Type B pancreatic cell (in vitro differentiated cells): ENCODE results near the gene AIG1. TPM values are rescaled to one million over a fixed set of nuclear protein-coding genes. Genes with fewer than 3 reads are reported as not detected.
"Not testable (repeated sequence)": the region's sequence is repeated elsewhere in the genome, so short reads cannot be mapped to it uniquely, and the experiment has no call there.

Experiments used
- DNase-seq: peaks from one replicate; pipeline ENCODE4 v3.0.0; 2021; ENCODE audit warnings: mixed read lengths; ENCODE audit not compliant: unreplicated experiment; ENCODE audit errors: extremely low spot score
- H3K27ac Mint-ChIP-seq: 2 replicates; pipeline ENCODE4 v1.8.0; 2021; ENCODE audit warnings: mild to moderate bottlenecking, mixed read lengths
- H3K27me3 Mint-ChIP-seq: 2 replicates; pipeline ENCODE4 v1.8.0; 2021; ENCODE audit warnings: mixed read lengths
- H3K36me3 Mint-ChIP-seq: 2 replicates; pipeline ENCODE4 v1.8.0; 2021; ENCODE audit warnings: mixed read lengths
- H3K4me1 Mint-ChIP-seq: one replicate; pipeline ENCODE4 v1.8.0; 2021; ENCODE audit warnings: mixed read lengths; ENCODE audit not compliant: unreplicated experiment
- H3K4me3 Mint-ChIP-seq: 2 replicates; pipeline ENCODE4 v1.8.0; 2021; ENCODE audit warnings: mild to moderate bottlenecking, mixed read lengths
- H3K9me3 Mint-ChIP-seq: 2 replicates; pipeline ENCODE4 v1.8.0; 2021; ENCODE audit warnings: mixed read lengths
- total RNA-seq: library from RNA; stranded (reverse); gene quantifications from 2 replicates; pipeline ENCODE4 v1.2.1, GENCODE V29; 2021; ENCODE audit warnings: low replicate concordance
- TF ChIP-seq, protein P1 (sequence below): fragments of 200-600 bp; sonication (generic); conservative IDR thresholded peaks from 2 replicates; pipeline ENCODE4 v1.5.0; 2021; ENCODE audit warnings: antibody characterized with exemption, mild to moderate bottlenecking

Gene AIG1
- total RNA-seq, 1 donor from 2014 or later, result 34.3 TPM

GRCh38 chr6:143074670-143075318 lies 14.1 kb downstream of the AIG1 start:
- no peak overlapping the region for H3K27ac Mint-ChIP-seq
- H3K36me3 Mint-ChIP-seq, result no peaks in the 10 kb centered on the region
- peaks cover 8% of the 10 kb centered on the region for H3K4me1 Mint-ChIP-seq
- DNase-seq, result no peak
- H3K4me3 Mint-ChIP-seq, result no peak overlapping the region
- no peaks in the 10 kb centered on the region for H3K27me3 Mint-ChIP-seq
- H3K9me3 Mint-ChIP-seq, result no peaks in the 10 kb centered on the region
- TF ChIP-seq, protein P1, sequence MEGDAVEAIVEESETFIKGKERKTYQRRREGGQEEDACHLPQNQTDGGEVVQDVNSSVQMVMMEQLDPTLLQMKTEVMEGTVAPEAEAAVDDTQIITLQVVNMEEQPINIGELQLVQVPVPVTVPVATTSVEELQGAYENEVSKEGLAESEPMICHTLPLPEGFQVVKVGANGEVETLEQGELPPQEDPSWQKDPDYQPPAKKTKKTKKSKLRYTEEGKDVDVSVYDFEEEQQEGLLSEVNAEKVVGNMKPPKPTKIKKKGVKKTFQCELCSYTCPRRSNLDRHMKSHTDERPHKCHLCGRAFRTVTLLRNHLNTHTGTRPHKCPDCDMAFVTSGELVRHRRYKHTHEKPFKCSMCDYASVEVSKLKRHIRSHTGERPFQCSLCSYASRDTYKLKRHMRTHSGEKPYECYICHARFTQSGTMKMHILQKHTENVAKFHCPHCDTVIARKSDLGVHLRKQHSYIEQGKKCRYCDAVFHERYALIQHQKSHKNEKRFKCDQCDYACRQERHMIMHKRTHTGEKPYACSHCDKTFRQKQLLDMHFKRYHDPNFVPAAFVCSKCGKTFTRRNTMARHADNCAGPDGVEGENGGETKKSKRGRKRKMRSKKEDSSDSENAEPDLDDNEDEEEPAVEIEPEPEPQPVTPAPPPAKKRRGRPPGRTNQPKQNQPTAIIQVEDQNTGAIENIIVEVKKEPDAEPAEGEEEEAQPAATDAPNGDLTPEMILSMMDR, result no peak

DNA sequence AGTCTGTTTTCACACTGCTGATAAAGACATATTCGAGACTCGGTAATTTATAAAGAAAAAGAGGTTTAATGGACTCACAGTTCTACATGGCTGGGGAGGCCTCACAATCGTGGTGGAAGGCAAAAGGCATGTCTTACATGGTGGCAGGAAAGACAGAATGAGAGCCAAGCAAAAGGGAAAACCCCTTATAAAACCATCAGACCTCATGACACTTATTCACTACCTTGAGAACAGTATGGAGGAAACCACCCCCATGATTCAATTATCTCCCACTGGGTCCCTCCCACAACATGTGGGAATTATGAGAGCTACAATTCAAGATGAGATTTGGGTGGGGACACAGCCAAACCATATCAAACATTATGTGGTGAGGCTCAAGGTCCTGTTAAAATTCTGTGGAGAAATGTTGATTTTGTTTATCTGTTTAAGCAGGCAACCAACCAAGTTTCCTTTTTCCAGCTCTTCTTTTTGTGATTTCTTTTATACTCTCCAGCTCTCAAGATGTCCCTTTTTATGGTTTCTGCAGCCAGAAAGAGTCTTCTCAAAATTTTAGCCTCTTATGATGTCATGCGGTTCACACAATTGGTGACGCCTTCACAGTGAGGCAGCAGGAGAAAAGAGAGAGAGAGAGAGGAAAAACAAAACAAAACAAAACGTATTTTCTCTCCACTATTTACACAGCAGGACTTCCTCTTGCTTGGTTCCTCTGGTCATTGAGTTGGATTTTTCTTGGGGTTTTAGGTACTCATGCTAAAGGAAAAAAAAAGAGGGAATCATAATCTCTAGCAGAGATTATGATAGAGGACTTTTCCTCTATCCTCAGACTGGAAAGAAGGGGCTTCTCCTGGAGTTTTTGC lies 18.0 kb downstream of the AIG1 start:
- H3K4me1 Mint-ChIP-seq, result peaks cover 8% of the 10 kb centered on the region
- peaks cover 3% of the 10 kb centered on the region for H3K36me3 Mint-ChIP-seq
- no peak for DNase-seq
- H3K27me3 Mint-ChIP-seq, result no peaks in the 10 kb centered on the region
- H3K4me3 Mint-ChIP-seq, result no peak overlapping the region
- no peak overlapping the region for H3K27ac Mint-ChIP-seq
- no peaks in the 10 kb centered on the region for H3K9me3 Mint-ChIP-seq
- TF ChIP-seq, protein P1, result no peak

- no peak for DNase-seq
- Mint-ChIP-seq H3K36me3 (peaks cover 3% of the 10 kb centered on the region), H3K27me3 (no peaks in the 10 kb centered on the region), H3K4me1 (peaks cover 8% of the 10 kb centered on the region), H3K27ac (no peak overlapping the region), H3K4me3 (no peak overlapping the region), H3K9me3 (no peaks in the 10 kb centered on the region)
- TF ChIP-seq, protein P1, result no peak
Observed at GRCh38 chr6:143079325-143079640, 18.6 kb downstream of the AIG1 start.

DNA sequence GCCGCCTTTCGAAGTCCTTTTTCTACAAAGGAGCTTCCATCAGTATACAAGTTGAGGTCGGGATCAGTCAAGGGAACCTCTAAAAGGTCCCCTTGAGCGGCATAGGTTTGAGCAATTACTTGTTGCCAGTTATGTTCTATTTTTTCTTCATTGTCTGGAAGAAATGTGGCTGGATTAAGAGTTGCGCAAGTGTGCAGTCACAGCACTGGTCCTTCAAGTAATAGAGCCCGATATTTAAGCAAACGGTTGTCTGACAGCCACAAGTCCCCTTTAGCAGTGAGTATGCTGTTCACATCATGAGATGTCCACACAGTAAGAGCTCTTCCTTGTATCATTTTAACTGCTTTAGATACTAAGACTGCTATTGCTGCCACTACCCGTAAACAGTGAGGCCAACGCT lies 21.6 kb downstream of the AIG1 start:
- H3K9me3 Mint-ChIP-seq, result not testable (repeated sequence)

GRCh38 chr6:143084019-143084418 lies 23.3 kb downstream of the AIG1 start:
- H3K27ac Mint-ChIP-seq, DNase-seq, H3K36me3 Mint-ChIP-seq, H3K4me1 Mint-ChIP-seq, H3K9me3 Mint-ChIP-seq, H3K4me3 Mint-ChIP-seq, H3K27me3 Mint-ChIP-seq: not testable (repeated sequence)

More for the DNA sequence above, 21.6 kb downstream of the AIG1 start:
- not testable (repeated sequence) for H3K4me3 Mint-ChIP-seq, H3K4me1 Mint-ChIP-seq, H3K27ac Mint-ChIP-seq, H3K27me3 Mint-ChIP-seq, H3K36me3 Mint-ChIP-seq, DNase-seq

GRCh38 chr6:143087335-143087734 lies 26.6 kb downstream of the AIG1 start:
- H3K4me3 Mint-ChIP-seq, H3K27ac Mint-ChIP-seq, DNase-seq, H3K36me3 Mint-ChIP-seq, H3K4me1 Mint-ChIP-seq, H3K9me3 Mint-ChIP-seq, H3K27me3 Mint-ChIP-seq: not testable (repeated sequence)

GRCh38 chr6:143087856-143088255 lies 27.2 kb downstream of the AIG1 start:
- TF ChIP-seq, protein P1, result no peak
- H3K36me3 Mint-ChIP-seq, result no peaks in the 10 kb centered on the region
- H3K4me1 Mint-ChIP-seq, result no peaks in the 10 kb centered on the region
- no peak for DNase-seq
- H3K27me3 Mint-ChIP-seq, result no peaks in the 10 kb centered on the region
- H3K27ac Mint-ChIP-seq, result no peak overlapping the region
- no peak overlapping the region for H3K4me3 Mint-ChIP-seq
- no peaks in the 10 kb centered on the region for H3K9me3 Mint-ChIP-seq
